ENCODE data around the gene DDX39A. TPM values are rescaled to one million over a fixed set of nuclear protein-coding genes. Genes with fewer than 3 reads are reported as not detected.
"Not testable (repeated sequence)": the region's sequence is repeated elsewhere in the genome, so short reads cannot be mapped to it uniquely, and the experiment has no call there.

Gene DDX39A
- total and polyA plus RNA-seq, 2 of the 8 experiments (the other 6 are each of a cell fraction or from before 2014, with no cell fraction given), result 139 TPM

DNA sequence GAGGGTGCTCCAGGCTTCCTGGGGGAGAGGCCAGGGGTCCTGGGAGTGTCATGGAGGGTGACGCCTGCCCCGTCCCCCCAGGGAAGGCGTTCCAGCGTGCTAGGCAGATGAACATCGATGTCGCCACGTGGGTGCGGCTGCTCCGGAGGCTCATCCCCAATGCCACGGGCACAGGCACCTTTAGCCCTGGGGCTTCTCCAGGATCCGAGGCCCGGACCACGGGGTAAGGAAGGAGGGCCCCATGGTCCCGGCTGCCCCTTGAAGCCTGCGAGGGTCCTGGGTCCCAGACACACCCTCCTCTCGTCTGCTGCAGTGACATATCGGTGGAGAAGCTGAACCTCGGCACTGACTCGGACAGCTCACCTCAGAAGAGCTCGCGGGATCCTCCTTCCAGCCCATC, 44.6 kb upstream of the DDX39A start (continued):
- TF ChIP-seq SIN3A (conservative IDR thresholded peaks at IDR 0.05 in 1 of 2, IDR thresholded peaks at IDR 0.05 in 1 of 2; ENCODE audit: low read depth in 1 of 2, low read length in 2 of 2) (no peak), SIRT6 (IDR thresholded peaks at IDR 0.05; ENCODE audit: low read length) (no peak), FOSL1 (IDR thresholded peaks at IDR 0.05; ENCODE audit: insufficient read depth, low read depth, low read length) (no peak)
- TF ChIP-seq, protein P1, sequence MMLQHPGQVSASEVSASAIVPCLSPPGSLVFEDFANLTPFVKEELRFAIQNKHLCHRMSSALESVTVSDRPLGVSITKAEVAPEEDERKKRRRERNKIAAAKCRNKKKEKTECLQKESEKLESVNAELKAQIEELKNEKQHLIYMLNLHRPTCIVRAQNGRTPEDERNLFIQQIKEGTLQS (IDR thresholded peaks at IDR 0.05; ENCODE audit: insufficient read depth, low read depth, low read length), result no peak

DNA sequence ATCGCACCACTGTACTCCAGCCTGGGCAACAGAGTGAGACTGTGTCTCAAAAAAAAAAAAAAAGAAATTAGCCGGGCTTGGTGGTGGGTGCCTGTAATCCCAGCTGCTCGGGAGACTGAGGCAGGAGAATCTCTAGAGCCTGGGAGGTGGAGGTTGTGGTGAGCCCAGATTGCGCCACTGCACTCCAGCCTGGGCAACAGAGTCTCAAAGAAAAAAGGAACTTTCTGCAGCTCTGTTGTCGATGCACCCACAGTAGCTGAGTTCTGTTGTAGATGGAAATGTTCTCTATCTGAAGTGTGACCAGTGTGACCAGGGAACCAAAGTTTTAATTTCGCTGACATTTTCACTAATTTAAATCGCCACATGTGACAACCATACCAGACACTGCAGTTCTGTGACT, 43.3 kb upstream of the DDX39A start:
- FAIRE-seq; H2BK20ac ChIP-seq (ENCODE audit: low read length); H2BK5ac ChIP-seq (ENCODE audit: low read depth, low read length); H2AK5ac ChIP-seq (ENCODE audit: low read depth, low read length); H2BK12ac ChIP-seq (ENCODE audit: low read depth, low read length); H3K4me1 ChIP-seq (replicated peaks in 1 of 4; ENCODE audit: control insufficient read depth in 3 of 4, insufficient read depth in 4 of 4, low read length in 3 of 4); H4K20me1 ChIP-seq (replicated peaks in 1 of 2; ENCODE audit: control insufficient read depth in 1 of 2, insufficient read depth in 2 of 2, low read length in 2 of 2); H3K9ac ChIP-seq (replicated peaks in 1 of 4; ENCODE audit: extremely low read depth in 1 of 4, low read depth in 3 of 4, low read length in 3 of 4); H3K56ac ChIP-seq (replicated peaks; ENCODE audit: insufficient read length, low read depth, low read length); H3K79me1 ChIP-seq (ENCODE audit: low read depth, low read length); H3K14ac ChIP-seq (ENCODE audit: insufficient read length); H3K23ac ChIP-seq (ENCODE audit: insufficient read length); H3K4me3 ChIP-seq (ENCODE audit: extremely low read depth in 1 of 4, insufficient read depth in 2 of 4, low read depth in 3 of 4, low read length in 4 of 4); H3K27ac ChIP-seq (ENCODE audit: low read depth, low read length); H4K8ac ChIP-seq (ENCODE audit: extremely low read depth, insufficient read depth, low read length); H4K91ac ChIP-seq (replicated peaks; ENCODE audit: insufficient read length, low read length); H3K4me2 ChIP-seq (ENCODE audit: insufficient read depth in 1 of 2, low read depth in 2 of 2, low read length in 2 of 2); H3K9me3 ChIP-seq (ENCODE audit: insufficient read depth in 2 of 2, low read depth in 1 of 2, low read length in 1 of 2); H3K27me3 ChIP-seq (replicated peaks in 1 of 4; ENCODE audit: control insufficient read depth in 3 of 4, extremely low read depth in 1 of 4, insufficient read depth in 3 of 4, low read length in 3 of 4); H2AFZ ChIP-seq (ENCODE audit: low read length); H4K5ac ChIP-seq (ENCODE audit: insufficient read length, low read depth, low read length); H3K79me2 ChIP-seq (ENCODE audit: control insufficient read depth in 1 of 2, insufficient read depth in 2 of 2, low read length in 2 of 2); H3K18ac ChIP-seq (ENCODE audit: extremely low read depth, low read length); H2BK120ac ChIP-seq (replicated peaks; ENCODE audit: low read depth, low read length); DNase-seq (ENCODE audit: low read depth in 1 of 2, low spot score in 2 of 2); H3K4ac ChIP-seq (replicated peaks; ENCODE audit: insufficient read length, low read depth, low read length); H3K23me2 ChIP-seq (ENCODE audit: low read depth, low read length); H2BK15ac ChIP-seq (ENCODE audit: low read length): not testable (repeated sequence)
- WGBS, 2 experiments (ENCODE audit: extremely low coverage in 1 of 2, insufficient coverage in 1 of 2, insufficient read length in 1 of 2, insufficient replicate concordance in 2 of 2, low coverage in 1 of 2, low lambda C conversion rate in 2 of 2, missing lambda C conversion rate in 1 of 2), result 99% methylated on average over 7 of the region's 7 CpGs; no CpG with 5 or more reads in 1 of the 2 experiments
- POLR2A ChIA-PET (ENCODE audit: partially characterized antibody), result interaction anchor here (0.9 to 1.4 kb wide), 2 partner anchors 15 to 47 kb away, joined by 3 read pairs; no protein-coding TSS in a partner anchor
- peaks cover 7 to 32% (median 11%) of the 10 kb centered on the region in 4 experiments; a peak in 6 of 8 replicates for H3K36me3 ChIP-seq (ENCODE audit: control insufficient read depth in 2 of 4, insufficient read depth in 4 of 4, low read length in 3 of 4)
- CTCF ChIA-PET (ENCODE audit: partially characterized antibody), result interaction anchor here (0.9 kb wide), 1 partner anchor 16 kb away, joined by 3 read pairs; no protein-coding TSS in a partner anchor

All from H1 (cell line).